Left cardiac atrium (tissue), 4 donors: ENCODE results near the gene EPHA7. TPM values are rescaled to one million over a fixed set of nuclear protein-coding genes. Genes with fewer than 3 reads are reported as not detected.

ENCODE experiments used
- ATAC-seq, 2 donors: fragments of 200-7000 bp; cut with Tn5 transposase; one replicate each; pipeline ENCODE4 v1.9.1; 2020; ENCODE audit warnings: mild to moderate bottlenecking in 2 of 2, moderate library complexity in 2 of 2
- DNase-seq: peaks from one replicate; pipeline ENCODE4 v3.0.0-alpha.2; 2020
- intact Hi-C, 2 donors: fragments of 100-400 bp; cut with DNase I; formaldehyde crosslinking; loops; one replicate each; pipeline versions ENCODE4 v1.14.1 to v1.15.1; 2022 to 2023
- total RNA-seq, 2 donors: library from RNA; stranded (reverse); fragmentation: NEBNext Ultra II Directional; extraction: Animal tissue kit (Norgen Biotek cat#: 25700); gene quantifications; one replicate each; pipeline ENCODE4 v1.2.1, GENCODE V29; 2021
- donor health status: DM: no; HTN: yes; CAD: no.
- donor health status: DM: no; HTN: yes; CAD: no; lungs with severe emphysema.
- donor health status: DM: yes; HTN: yes; CAD: no.
- donor health status: Dilated cardiomyopathy.

The EPHA7 gene
- total RNA-seq, 2 donors from 2014 or later = 6.7 to 9.8 TPM

DNA sequence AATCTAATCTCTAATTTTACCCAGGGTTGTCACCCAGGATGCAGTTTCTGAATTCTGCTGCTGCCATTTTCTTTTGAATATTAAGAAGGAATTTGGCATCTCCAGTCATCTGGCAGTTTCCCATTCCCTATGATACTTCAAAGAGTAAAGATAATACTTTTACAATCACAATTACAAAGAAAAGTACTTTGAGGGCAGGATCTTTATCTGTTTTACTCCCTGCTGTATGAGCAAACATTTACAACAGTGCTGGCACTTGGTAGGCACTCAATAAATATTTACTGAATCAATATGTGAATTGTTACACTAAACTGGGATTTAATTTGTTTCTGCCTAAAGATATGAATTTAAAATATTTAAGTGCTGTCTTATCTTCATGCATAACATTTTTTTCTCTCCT, 224.9 kb downstream of the EPHA7 start:
- ATAC-seq = no peak
- intact Hi-C loops = no loop called here
- no peak for DNase-seq

DNA sequence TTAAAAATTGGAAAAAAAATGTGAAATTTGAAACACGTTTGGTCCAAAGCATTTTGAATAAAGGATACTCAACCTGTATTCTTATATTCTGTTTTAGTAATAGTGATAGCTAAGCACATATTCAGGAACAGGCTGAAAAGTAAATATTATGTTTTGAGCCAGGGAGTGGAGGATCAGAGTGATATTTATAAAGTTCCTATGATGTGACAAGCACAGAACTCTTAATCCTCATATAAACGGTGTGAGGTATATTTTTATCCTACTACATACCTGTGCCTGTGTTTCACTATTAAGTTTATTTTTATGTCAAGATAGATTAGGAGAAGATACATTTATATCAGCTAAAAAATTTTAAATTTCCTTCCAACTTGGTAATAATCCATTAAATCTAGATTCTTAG, 225.5 kb downstream of the EPHA7 start:
- DNase-seq (no peak), ATAC-seq (no peak)
- intact Hi-C loops = no loop called here
